Endothelial cell of umbilical vein (primary cell): ENCODE results near the gene WASF2. TPM values are rescaled to one million over a fixed set of nuclear protein-coding genes. Genes with fewer than 3 reads are reported as not detected.

Experiments
- BruUV-seq: library from RNA; stranded (reverse); fragments of 400-500 nt; replicated peaks from 2 replicates; lab custom pipeline; 2021; lab: Mats Ljungman, UMichigan
- CTCF ChIA-PET: fragments of 300-600, 350-600 bp; sonication (Branson Sonifier 250); formaldehyde crosslinking; loops from one replicate; lab custom pipeline; 2021; ENCODE audit warnings: antibody characterized with exemption, inconsistent platforms; lab: Charles Lee
- POLR2A ChIA-PET: fragments of 300-600, 350-600 bp; sonication (Branson Sonifier 250); formaldehyde crosslinking; loops from one replicate; lab custom pipeline; 2021; ENCODE audit warnings: antibody characterized with exemption, inconsistent platforms; lab: Charles Lee
- DNase-seq: peaks from one replicate; pipeline ENCODE4 v3.0.0-alpha.2; 2011; ENCODE audit warnings: low read depth, low spot score
- FAIRE-seq: peaks from 2 replicates; lab custom pipeline; 2011; peaks lifted over from hg19 to GRCh38; lab: Jason Lieb, UNC
- H2AFZ ChIP-seq: 2 replicates; pipeline ENCODE4 v1.6.0; 2012; ENCODE audit warnings: low read depth, low read length, control low read depth, inconsistent platforms
- H3K27ac ChIP-seq: 2 replicates; pipeline ENCODE4 v1.5.1; 2011; ENCODE audit warnings: low read depth, mild to moderate bottlenecking, control low read depth, low read length, moderate library complexity; ENCODE audit not compliant: insufficient read depth
- H3K27me3 ChIP-seq, 2 experiments: 2 replicates each; pipeline versions ENCODE4 v1.6.0 to v1.6.1; 2011; ENCODE audit warnings: low read length in 2 of 2, mixed read lengths in 1 of 2; ENCODE audit not compliant: control insufficient read depth in 2 of 2, insufficient read depth in 2 of 2
- H3K36me3 ChIP-seq, 2 experiments: 2 replicates in 1 of 2; 3 replicates in 1 of 2; pipeline ENCODE4 v1.5.1; 2011; ENCODE audit warnings: low read length in 2 of 2, mild to moderate bottlenecking in 1 of 2, moderate library complexity in 1 of 2; ENCODE audit not compliant: control insufficient read depth in 2 of 2, insufficient read depth in 2 of 2; ENCODE audit errors: extremely low read depth in 1 of 2
- H3K4me1 ChIP-seq: 3 replicates; pipeline ENCODE4 v1.5.1; 2011; ENCODE audit warnings: mild to moderate bottlenecking, low read length; ENCODE audit not compliant: control insufficient read depth, insufficient read depth; ENCODE audit errors: extremely low read depth
- H3K4me2 ChIP-seq: 2 replicates; pipeline ENCODE4 v1.6.1; 2011; ENCODE audit warnings: low read length, control low read depth, mixed read lengths; ENCODE audit not compliant: insufficient read depth
- H3K4me3 ChIP-seq, 3 experiments: fragments of 200-600 bp in 1 of 3; sonication (generic), shearing (Covaris generic) in 1 of 3; replicated peaks in 1 of 3; 2 replicates each; pipeline ENCODE4 v1.5.1; 2011 to 2016; ENCODE audit warnings: control low read depth in 3 of 3, low read length in 3 of 3, mild to moderate bottlenecking in 2 of 3, inconsistent platforms in 1 of 3, low read depth in 1 of 3, moderate library complexity in 1 of 3; ENCODE audit not compliant: insufficient read depth in 1 of 3
- H3K79me2 ChIP-seq: 2 replicates; pipeline ENCODE4 v1.6.0; 2012; ENCODE audit warnings: low read length, inconsistent platforms; ENCODE audit not compliant: control insufficient read depth, insufficient read depth
- H3K9ac ChIP-seq: replicated peaks from 2 replicates; pipeline ENCODE3; 2011; ENCODE audit warnings: low read length, control low read depth; ENCODE audit not compliant: insufficient read depth; ENCODE audit errors: extremely low read depth
- H3K9me1 ChIP-seq: replicated peaks from 3 replicates; pipeline ENCODE4 v1.6.0; 2011; ENCODE audit warnings: mild to moderate bottlenecking, low read length; ENCODE audit not compliant: control insufficient read depth, insufficient read depth; ENCODE audit errors: extremely low read depth
- H3K9me3 ChIP-seq: replicated peaks from 2 replicates; pipeline ENCODE4 v1.5.1; 2012; ENCODE audit warnings: low read length, inconsistent platforms; ENCODE audit not compliant: control insufficient read depth, insufficient read depth
- H4K20me1 ChIP-seq: replicated peaks from 2 replicates; pipeline ENCODE3; 2011; ENCODE audit warnings: mild to moderate bottlenecking, low read length; ENCODE audit not compliant: control insufficient read depth, insufficient read depth; ENCODE audit errors: extremely low read depth
- EZH2 ChIP-seq: IDR thresholded peaks from 2 replicates; pipeline ENCODE4 v1.6.1; 2012; ENCODE audit warnings: borderline replicate concordance, low read depth, mild to moderate bottlenecking, moderate library complexity, low read length, inconsistent platforms; ENCODE audit not compliant: severe bottlenecking
- FOS ChIP-seq: IDR thresholded peaks from 2 replicates; pipeline ENCODE4 v1.6.1; 2011; ENCODE audit warnings: mild to moderate bottlenecking, low read length, moderate library complexity, borderline replicate concordance; ENCODE audit not compliant: insufficient read depth
- GATA2 ChIP-seq: IDR thresholded peaks from 2 replicates; pipeline ENCODE4 v1.7.0; 2011; ENCODE audit warnings: low read depth, mild to moderate bottlenecking, moderate library complexity, mixed read lengths, low read length; ENCODE audit not compliant: insufficient read length, insufficient read depth
- JUN ChIP-seq: IDR thresholded peaks from 2 replicates; pipeline ENCODE4 v1.6.1; 2011; ENCODE audit warnings: borderline replicate concordance, low read depth; ENCODE audit not compliant: insufficient read length, insufficient read depth
- MYC ChIP-seq: IDR thresholded peaks from one replicate; pipeline ENCODE4 v1.6.1; 2011; ENCODE audit warnings: mild to moderate bottlenecking, low read depth, low read length
- POLR2A ChIP-seq: IDR thresholded peaks from 2 replicates; pipeline ENCODE4 v1.6.1; 2012; ENCODE audit warnings: low read depth, mild to moderate bottlenecking, control low read depth, low read length
- POLR2AphosphoS5 ChIP-seq: IDR thresholded peaks from 2 replicates; pipeline ENCODE4 v1.6.1; 2012; ENCODE audit warnings: low read depth, mild to moderate bottlenecking, control low read depth, low read length, moderate library complexity; ENCODE audit not compliant: insufficient read depth
- dilution Hi-C: fragments of 300-500 bp; cut with MboI; formaldehyde crosslinking; loops from one replicate; pipeline ENCODE4 v1.15.0; 2019; ENCODE audit warnings: low sequenced_read_pairs; ENCODE audit not compliant: extremely low pct_ligation_motif_present
- intact Hi-C: fragments of 100-400 bp; cut with micrococcal nuclease; formaldehyde crosslinking; loops from one replicate; pipeline ENCODE4 v1.10.0; 2022
- polyA plus RNA-seq, 4 experiments: library from polyadenylated mRNA; depleted of rRNA in 3 of 4; stranded (reverse) in 3 of 4; unstranded in 1 of 4; fragments of >200 nt; gene quantifications; 2 replicates each; pipeline versions ENCODE4 v1.2.1 to v1.2.3, GENCODE V29; 2011 to 2012; ENCODE audit warnings: missing spikeins in 1 of 4
- total RNA-seq: library from RNA; stranded (reverse); gene quantifications from 2 replicates; pipeline ENCODE4 v1.2.3, GENCODE V29; 2021
- TF ChIP-seq, protein P1 (sequence below), 2 donors: IDR thresholded peaks; 1 replicate in 1 of 2; 2 replicates in 1 of 2; pipeline ENCODE4 v1.5.1; 2011; ENCODE audit warnings: low read length in 2 of 2, mild to moderate bottlenecking in 2 of 2, moderate library complexity in 2 of 2, control low read depth in 1 of 2, inconsistent platforms in 1 of 2, low read depth in 1 of 2; ENCODE audit not compliant: insufficient read depth in 1 of 2; ENCODE audit errors: extremely low read depth in 1 of 2
- TF ChIP-seq, protein P2 (sequence below): IDR thresholded peaks from 2 replicates; pipeline ENCODE4 v1.6.1; 2011; ENCODE audit not compliant: insufficient read depth, insufficient read length

WASF2 gene
- total and polyA plus RNA-seq, 2 donors (not counting 3 experiments of a cell fraction or from before 2014, with no cell fraction given) = 76.9 to 172 TPM

DNA sequence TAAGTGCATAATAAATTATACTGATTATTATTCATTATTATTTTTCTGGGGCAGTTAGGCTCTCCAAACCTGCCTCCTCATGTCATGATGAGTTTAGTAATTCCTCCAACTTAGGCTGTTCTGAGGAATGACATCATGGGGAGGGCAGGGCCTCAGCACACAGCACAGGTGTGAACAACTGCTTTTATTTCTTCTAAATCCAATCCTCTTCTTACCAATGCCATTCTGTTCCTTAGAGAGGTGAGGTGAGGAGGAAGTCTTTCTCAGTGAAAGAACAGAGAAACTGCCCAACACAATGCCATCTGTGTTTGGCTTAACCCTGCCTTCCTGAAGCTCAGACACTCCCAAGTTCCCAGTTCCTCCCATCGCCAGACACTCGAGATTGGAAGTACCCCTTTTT lies 45.4 kb upstream of the WASF2 start:
- dilution Hi-C loops (no loop called here), intact Hi-C loops (no loop called here)
- Histone ChIP-seq H3K4me1 (peaks cover 4% of the 10 kb centered on the region), H2AFZ (no peak overlapping the region), H3K79me2 (no peaks in the 10 kb centered on the region), H3K9ac (no peak overlapping the region), H4K20me1 (no peaks in the 10 kb centered on the region), H3K9me1 (no peaks in the 10 kb centered on the region), H3K9me3 (no peaks in the 10 kb centered on the region), H3K27me3 (no peaks in the 10 kb centered on the region), H3K4me3 (no peak overlapping the region), H3K4me2 (no peak overlapping the region), H3K27ac (no peak overlapping the region), H3K36me3 (peaks cover 0 to 14% of the 10 kb centered on the region in 2 experiments)
- FAIRE-seq (no peak), DNase-seq (no peak)
- ChIA-PET CTCF (interaction anchor here (1.2 to 4.3 kb wide), 2 partner anchors 14 to 21 kb away, joined by 5 to 19 read pairs; no protein-coding TSS in a partner anchor), POLR2A (no interaction called here)
- no peak for TF ChIP-seq GATA2
- TF ChIP-seq JUN = no peak
- TF ChIP-seq POLR2A = no peak
- TF ChIP-seq, protein P1, sequence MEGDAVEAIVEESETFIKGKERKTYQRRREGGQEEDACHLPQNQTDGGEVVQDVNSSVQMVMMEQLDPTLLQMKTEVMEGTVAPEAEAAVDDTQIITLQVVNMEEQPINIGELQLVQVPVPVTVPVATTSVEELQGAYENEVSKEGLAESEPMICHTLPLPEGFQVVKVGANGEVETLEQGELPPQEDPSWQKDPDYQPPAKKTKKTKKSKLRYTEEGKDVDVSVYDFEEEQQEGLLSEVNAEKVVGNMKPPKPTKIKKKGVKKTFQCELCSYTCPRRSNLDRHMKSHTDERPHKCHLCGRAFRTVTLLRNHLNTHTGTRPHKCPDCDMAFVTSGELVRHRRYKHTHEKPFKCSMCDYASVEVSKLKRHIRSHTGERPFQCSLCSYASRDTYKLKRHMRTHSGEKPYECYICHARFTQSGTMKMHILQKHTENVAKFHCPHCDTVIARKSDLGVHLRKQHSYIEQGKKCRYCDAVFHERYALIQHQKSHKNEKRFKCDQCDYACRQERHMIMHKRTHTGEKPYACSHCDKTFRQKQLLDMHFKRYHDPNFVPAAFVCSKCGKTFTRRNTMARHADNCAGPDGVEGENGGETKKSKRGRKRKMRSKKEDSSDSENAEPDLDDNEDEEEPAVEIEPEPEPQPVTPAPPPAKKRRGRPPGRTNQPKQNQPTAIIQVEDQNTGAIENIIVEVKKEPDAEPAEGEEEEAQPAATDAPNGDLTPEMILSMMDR (IDR thresholded peaks at IDR 0.05; ENCODE audit: extremely low read depth in 1 of 2, insufficient read depth in 1 of 2, low read depth in 1 of 2, low read length in 2 of 2) = no peak
- TF ChIP-seq POLR2AphosphoS5 = no peak
- no peak for TF ChIP-seq FOS
- TF ChIP-seq MYC = no peak
- TF ChIP-seq, protein P2, sequence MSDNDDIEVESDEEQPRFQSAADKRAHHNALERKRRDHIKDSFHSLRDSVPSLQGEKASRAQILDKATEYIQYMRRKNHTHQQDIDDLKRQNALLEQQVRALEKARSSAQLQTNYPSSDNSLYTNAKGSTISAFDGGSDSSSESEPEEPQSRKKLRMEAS = no peak
- no peak for TF ChIP-seq EZH2
- no TSS peak for BruUV-seq
